Measurements from ENCODE around the gene ELF4.

GRCh38 chrX:130118441-130119311 is 8.4 kb upstream of the ELF4 start:
- TF ChIP-seq POLR2A (IDR thresholded peaks at IDR 0.05): no peak
- TF ChIP-seq CTCF (IDR thresholded peaks at IDR 0.05): no peak

Data from thyroid gland (tissue), 4 donors.